IPS-NIHi11 (cell line): ENCODE measurements around the gene RGS16.
A peak's percentile ranks its signal among the peaks of the same experiment; 100 is the strongest.

ENCODE experiments used
- DNase-seq: peaks from one replicate; pipeline ENCODE4 v3.0.0; 2012; ENCODE audit warnings: mixed read lengths, low spot score

The RGS16 gene

DNA sequence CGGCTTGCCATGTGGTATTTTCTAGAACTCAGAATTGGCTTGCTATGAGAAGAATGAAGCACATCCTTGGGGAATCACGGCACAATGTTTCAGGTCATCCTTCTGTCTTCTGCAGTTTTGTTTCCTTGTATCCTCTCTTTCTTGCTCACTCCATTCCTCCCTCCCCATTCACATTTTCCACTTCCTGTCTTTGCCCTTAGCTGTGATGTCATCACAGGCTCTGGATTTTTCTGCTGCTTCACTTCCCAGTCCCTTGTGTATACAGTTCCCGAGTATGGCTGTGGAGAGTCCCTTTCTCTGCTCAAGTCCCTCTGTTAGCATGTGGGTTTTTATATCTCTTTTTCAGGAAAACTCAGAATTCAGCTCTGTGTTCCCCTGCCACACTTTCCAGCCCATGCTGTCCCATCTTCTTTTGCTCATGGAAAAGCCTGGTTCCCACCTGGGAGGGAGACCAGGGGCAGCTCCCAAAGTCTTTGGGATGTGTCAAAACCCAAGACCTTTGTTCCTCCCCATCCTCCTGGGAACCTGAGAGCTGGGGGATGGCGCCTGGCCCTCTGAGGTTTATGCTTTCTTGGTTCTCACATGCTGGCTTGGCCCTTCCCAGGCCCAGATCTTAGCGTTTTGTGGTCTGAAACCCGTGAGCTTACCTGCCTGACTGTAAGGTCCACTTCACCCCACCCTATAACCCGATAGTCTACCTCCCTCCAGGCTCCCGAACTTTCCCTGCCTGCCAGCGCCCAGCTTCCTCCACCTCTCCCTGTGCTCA, 4.8 kb upstream of the RGS16 start:
- no peak for DNase-seq

DNA sequence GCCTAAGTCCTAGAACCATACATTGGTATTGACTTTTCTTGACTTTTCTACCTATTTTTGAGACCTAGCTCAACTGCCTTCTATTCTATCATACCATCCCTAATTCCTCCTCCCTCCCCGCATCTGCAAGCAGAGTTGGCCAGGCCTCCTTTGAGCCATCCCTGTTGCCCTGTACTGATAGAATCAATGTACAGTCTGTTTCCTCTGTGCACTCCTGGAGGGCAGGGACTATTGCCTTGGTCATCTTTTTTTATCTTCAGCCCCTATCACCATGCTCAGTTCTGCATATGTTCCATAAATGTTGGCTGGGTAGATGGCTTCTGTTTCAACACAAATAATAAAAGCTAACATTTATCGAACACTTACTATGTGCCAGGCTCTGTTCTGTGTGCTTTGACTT, 4.0 kb upstream of the RGS16 start:
- DNase-seq: no peak

DNA sequence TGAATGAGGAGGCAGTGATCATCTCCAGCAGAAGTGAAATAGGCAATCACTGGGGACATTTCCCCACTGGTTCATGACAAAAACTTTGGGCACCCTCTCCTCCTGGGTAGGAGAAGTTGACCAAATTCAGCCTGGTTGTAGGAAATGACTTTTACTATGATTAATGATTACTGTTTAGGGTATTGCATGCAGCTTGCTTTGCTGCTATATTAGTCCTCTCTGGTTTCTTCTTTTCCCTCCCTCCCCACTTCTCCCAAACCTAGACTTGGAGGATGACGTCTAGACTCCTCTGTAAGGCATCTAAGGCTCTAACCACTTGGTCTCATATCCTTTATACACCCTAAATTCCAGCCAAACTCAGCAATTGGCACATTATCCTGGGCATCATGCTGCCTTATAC, 3.4 kb upstream of the RGS16 start:
- DNase-seq: no peak

DNA sequence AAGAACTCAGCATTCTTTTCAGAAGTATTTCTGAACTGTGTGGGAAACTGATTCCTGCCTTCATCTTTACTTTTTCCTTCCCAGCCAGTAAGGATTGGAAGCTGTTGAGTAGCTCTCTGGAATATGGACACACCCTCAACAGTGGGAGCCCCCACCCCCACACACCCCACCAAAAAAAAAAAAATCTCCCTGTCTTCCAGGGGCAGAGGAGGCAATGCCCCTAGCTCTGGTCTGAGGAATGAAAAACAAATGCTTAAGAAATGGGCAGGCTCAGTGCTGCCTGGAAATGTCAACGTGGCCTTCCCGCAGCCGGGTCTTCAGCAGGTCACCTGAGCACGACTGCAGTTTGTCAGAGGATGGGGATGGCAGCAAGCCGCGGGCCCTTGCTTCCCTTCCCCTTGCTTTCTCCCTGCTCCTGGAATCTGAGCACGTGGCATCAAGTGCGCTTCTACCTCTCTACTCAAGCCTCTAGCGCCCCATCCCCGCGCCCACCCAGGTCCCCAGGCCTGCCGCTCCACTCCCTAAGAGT, 479 bp downstream of the RGS16 start:
- no peak for DNase-seq

DNA sequence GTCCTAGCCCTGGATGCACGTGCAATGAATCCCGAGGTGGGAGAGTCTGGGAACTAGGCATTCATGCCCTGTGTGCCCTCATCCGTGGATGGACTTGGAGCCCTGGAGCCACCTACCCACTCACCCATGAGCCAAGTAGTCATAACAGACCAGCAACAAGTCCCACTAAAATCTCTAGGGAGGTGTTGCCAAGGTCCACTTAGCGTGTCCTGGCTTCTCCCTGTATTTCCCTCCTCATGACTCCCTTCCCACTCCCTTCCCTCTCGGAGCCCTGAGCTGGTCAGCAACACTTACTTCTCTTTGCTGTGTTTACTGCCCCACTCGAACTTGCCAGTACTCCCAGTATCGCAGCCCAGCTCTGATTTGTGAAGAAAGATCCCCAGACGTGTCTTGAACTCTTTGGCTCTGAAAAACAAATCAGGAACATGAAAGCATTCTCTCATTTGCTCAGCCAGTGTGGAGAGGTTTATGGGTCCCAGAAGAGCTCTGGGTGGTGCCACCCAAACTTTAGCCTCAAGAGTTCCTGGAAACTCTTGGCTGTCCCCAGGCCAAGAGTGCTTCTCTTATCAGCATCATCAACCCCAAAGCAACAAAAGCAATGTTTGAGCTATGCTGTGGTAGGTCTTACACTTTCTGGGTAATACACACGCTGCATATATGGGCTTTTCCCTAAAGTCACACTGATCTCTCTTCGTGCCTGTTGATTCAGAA, 1.1 kb downstream of the RGS16 start:
- no peak for DNase-seq

DNA sequence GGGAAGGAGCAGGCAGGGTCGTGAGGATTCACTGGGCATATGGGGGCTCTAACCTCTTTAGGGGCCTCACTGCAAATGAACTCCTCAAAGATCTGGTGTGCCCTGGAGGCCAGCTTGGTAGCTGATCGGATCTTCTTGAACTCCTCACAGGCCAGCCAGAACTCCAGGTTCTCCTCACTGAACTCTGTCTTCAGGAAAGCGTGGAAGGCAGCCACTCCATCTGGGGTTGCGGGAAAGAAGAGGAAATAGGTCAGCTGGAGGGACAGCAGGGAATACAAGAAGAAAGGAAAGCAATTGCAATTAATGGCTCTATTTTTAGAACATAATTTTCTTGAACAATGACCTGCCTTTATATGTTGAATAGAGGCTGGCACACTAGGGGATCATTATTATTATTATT, 2.3 kb downstream of the RGS16 start:
- DNase-seq: no peak

DNA sequence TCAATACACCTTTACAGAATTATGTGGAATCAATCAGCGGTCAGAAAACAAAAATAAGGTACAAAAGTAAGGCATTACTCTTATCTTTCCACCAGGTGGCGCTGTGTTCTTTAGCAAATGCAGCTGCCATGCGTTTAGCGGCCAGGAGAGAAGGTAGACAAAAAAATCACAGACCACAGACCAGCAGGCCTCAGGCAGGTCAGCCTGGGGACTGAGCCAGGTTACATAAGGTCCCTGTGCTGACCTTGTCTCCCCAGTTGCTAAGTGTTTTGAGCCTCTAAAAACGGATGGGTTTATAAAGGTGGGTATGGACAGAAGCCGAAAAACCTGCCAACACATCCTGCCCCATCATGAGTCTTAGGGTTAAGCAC, 2.8 kb downstream of the RGS16 start:
- DNase-seq: peak; percentile 80

DNA sequence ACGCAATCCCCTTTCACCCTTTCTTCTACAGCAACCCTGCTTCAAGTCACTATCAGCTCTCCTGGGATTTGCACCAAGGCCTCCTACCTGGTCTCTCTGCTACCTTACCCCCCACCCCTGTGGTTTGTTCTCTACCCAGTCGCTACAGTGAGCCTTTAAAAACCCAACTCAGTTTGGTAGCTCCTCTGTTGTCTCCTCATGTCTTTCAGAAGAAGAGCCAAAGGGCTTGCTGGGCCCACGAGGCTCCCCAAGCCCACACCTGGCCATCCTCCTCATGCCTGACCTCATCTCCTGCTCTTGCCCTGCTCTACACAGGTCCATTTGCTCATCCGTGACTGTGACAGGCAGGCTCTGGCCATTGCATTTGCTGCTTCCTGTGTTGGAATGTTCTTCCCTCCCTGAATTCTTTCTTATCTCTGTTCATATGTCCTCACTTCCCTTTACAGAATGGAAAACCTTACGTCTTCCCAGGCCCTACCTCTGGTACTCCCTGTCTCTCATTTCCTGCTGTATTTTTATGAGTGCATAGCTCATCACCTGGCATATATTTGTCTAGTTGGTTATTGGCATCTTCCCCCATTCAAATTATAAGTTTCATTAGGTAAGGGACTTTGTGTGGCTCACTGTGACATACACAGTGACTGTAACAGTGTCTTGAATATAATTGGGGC, 3.3 kb downstream of the RGS16 start:
- no peak for DNase-seq

DNA sequence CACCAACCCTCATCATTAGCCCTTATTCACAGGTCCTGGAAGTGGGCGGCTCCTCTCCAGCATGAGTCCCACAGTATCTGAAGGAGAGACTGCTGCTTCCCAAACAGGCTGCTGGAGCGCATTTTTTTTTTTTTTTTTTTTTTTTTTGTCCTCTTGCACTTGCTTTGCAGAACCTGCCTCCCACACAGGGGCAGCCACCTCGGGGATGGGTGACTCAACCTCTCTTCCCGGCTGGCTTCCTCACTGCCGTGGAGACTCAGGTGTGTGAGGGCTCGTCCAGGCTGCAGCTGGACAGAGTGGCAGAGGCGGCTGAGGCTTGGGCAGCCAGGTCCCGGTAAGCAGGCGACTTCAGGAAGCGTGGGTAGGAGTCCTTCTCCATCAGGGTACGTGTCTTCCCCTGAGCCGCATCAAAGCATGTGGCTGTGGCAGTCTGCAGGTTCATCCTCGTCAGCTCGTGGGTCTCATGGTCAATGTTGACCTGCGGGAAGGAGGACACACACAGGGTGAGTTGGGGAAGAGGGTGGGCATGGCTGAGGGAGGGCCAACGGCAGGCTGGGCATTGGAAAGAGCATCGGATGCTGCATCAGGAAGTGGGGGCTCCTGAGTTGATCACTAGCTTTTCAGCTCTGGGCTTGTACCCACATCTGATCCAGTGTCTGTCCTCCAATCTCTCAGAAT, 4.0 kb downstream of the RGS16 start:
- DNase-seq: no peak

DNA sequence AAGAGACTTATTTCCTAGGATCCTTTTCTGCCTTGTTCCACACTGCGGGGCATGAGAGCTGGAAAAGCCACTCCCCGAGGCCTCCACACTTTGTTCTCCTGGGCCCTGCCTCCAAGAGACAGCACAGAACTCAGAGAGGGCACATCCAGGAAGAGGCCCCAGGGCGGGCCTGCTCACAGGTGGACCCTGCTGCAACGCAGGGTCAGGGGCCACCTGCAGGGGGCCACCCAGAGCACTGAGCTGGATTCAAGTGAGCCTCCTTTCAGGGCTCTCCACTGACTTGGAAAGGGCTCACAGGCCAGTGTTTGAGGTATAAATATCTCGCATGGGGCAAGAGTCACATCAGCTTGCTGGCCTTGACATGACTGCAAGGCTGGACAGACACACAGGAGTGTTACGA, 4.8 kb downstream of the RGS16 start:
- DNase-seq: peak; percentile 42

DNA sequence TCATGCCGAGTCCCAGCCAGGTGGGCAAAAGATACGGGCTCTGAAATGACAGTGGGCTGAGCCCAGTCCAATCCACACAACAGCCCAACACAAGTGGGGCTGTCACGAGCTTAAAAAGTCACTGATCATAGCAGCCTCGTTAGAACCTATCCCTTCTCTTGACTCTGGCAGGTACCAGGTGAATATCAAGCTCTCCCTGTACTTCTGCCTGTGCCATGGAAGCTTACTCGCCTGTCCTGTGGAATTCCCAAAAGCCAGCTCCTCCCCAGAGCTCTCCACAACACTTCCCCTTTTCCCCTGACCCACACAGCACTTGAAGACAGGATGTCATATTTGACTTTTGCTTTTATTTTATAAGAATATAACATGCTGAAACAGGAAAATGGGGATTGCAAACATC, 5.9 kb downstream of the RGS16 start:
- no peak for DNase-seq

DNA sequence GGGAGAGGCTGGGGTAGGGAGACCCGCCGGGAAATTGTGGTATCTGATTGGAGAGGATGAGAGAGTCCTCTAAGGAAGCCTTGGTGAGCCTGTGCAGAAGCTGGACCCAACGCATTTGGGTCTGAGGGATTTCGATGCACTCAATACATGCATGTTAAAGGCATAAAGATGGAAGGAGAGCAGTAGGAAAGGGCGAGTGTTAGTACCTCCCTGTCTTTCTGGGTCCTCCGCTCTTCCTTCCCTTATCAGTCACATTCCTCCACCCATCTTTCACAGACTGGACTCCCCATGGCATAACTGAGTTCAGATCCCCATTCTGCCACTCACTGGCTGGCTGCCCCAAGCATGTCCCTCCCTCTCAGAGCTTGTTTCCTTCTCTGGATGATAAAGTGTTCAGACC, 7.3 kb downstream of the RGS16 start:
- DNase-seq: no peak

DNA sequence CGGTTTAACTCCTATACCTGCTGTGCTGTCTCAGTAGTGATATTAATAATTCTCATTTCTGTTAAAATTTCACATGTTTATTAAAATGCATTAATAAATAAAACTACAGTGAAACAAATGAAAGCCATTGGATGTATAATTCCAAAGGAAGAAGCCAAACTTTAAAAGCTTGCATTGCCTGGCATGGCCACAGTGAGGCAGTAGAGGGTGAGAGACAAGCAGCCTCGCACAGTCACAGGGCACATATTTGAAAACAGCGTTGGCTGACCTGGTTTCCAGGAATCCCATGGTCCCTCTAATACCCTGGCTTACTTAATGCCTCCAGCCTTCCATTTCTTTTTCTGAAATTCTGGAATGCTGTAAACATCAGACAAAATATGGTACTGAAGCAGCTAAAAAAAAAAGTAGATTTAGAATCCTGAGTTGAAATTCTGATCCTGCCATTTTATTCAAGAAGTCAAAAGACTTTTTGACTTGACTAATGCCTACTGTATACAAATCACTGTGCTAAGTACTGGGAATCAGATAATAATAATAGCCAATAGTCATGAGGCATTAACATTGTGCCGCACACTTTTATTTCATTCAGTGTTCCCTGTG, 8.4 kb downstream of the RGS16 start:
- peak; percentile 79 for DNase-seq

DNA sequence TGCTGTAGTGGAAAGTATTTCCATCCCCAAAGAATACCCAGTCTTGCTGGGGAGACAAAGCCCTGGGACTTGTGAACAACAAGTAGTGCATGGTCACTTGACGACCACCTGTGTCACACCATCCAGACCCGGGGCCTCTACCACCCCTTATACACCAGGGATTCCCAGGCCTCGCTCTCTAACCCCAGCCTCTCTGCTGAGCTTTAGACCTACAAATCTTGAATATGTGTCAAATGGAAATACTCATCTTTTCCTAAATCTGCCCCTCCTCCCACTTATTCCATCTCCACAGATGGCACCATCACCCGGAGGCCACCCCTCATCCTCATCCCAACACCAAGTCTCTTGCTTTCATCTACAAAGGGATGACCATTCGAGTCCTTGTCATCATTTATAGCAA, 14.3 kb downstream of the RGS16 start:
- DNase-seq: no peak

DNA sequence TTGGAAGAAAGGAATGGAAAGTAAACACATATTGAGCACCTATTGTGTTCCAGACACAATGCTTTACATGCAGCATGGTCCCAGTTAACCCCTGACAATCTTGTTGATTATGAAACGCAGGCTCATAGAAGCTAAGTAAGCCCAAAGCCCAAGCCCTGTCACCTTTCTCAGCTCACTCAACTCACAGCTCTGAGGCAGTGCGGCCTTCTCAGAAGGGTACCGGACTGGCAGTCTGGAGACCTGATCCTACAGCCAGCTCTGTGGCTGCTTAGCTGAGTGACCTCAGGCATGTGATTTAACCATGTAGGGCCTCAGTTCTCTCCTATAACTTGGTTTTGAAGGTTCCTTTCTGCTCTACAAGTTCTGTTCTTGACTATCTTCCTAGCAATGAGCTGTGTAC, 14.7 kb downstream of the RGS16 start:
- DNase-seq: no peak

DNA sequence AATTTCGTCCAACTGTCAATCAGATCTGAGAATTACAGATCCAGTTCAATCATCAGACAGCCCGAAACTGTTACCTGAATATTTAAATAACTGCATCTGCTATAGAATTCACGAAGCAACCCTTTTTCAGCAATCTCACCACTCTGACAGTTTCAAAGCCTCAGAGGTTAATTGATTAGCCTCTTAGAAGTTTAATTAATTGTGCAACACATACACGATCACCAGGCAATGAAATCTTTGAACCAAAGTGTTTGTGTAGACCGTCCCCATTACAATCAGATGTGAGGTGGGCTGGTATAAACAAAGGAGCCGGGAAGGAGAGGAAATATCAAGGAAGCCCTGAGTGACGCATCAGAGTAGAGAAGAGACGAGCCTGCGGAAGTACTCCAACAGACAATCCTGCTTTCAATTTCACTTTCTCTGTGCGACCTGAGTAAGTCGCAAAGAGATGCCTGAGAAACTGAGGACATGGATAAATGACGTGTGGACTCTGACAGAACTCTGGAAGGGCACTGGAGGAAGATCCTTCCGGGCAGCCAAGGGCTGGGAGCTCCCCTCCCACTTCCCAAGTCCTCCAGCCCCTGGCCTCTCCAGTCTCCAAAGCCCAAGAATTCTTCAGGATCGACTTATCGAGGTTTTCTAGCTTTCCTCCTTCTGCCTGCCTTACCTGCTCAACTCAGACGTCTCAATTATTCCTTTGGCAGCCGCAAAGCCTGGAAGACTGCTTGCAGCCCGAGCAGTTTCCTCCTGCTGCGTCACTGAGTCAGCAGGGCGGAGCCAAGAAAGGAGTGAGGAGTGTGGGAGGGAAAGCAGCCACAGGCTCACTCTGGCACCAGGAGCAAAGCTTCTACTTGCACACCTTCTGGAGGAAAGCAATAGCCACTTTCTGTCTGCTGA, 15.4 kb downstream of the RGS16 start, which contains the start of gene RNASEL:
RNASEL (minus strand) TSS at position 757 of the 897 bp plus-strand sequence. CDS start 2,450 bp downstream, outside the sequence.
- DNase-seq: peak; percentile 77

DNA sequence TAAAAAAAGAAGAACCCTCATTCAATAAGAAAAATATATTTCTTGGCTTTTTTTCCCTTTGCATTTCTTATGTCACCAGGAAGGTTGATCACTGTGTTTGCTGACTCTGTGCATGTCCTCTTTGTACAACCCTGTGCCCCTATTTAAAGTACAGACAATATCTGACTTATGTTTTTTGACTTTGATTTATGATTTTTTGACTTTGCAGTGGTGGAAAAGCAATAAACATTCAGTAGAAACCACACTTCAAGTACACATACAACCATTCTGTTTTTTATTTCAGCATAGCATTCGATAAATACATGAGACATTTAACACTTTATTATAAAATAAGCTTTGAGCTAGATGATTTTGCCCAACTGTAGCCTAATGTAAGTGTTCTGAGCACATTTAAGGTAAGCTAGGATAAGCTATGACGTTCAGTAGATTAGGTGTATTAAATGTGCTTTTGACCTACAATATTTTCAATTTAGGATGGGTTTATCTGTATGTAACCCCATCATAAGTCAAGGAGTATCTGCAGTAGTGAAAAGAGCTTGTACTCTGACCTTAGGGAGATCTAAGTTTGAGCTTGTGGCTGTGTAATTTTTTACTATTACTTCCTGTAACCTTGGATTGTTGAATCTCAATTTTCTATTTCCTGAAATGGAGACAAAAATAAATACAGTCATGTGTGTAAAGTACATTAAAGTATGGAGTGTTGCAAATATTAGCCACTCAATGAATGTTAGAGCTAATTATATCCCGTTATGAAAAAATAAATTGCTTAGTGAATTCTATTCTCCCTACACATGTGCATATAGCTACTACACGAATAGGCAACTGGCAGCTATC, 16.3 kb downstream of the RGS16 start:
- no peak for DNase-seq

DNA sequence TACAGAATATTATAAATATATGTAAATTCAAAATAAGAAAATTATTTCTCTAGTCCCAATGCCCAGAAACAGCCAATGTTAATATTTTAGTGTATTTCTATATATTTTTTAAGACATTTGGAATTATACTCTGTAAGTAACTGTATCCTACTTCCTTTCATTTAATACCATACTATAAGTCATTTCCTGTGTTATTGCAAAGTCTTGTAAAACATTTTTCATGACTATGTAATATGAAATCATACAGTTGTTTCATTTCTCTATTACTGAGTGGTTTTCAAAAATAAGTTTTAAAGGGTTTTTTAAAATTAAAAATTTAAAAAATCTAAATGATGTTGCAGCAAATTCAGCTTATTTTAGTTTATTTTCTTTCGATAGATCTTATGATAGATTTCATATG, 17.1 kb downstream of the RGS16 start:
- DNase-seq: no peak

DNA sequence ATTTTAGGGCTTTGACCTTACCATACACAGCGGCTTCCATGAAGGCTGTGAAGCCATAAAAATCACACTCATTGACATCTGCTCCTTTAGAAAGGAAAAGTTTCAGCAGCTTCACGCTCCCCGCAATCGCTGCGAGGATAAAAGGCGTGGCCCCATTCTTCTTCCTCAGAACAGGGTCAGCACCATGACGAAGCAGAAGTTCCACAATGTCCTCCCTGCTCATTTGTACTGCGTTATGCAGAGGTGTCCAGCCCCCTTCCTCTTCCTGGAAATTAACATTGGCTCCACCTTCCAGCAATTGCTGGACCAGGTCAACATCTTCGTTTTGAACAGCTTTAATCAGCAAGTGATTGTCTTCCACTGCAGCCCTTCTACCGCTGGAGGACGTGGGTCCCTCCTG, 17.8 kb downstream of the RGS16 start:
- DNase-seq: no peak

DNA sequence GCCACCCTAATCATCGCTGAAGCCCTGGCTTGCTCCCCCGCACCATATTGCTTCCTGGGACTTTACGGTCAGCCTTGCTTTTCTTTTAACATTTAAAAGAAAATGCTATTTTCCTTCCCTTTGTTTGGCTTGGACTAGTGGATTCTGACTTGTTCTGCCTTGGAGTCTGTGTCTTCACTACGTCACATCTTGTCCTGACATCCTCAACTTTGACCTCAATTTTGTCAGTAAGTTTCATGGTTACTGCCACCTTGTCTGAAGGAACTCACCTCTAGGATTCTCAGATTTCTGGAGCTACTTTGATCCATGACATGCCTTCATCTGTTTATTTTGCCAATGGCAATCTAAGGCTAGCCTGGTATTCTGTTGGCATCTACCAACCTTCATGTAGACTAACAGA, 19.4 kb downstream of the RGS16 start:
- DNase-seq: no peak
